CD4-positive, alpha-beta T cell (primary cell): ENCODE results near the gene EIF4E. TPM values are rescaled to one million over a fixed set of nuclear protein-coding genes. Genes with fewer than 3 reads are reported as not detected.
"Not testable (repeated sequence)": the region's sequence is repeated elsewhere in the genome, so short reads cannot be mapped to it uniquely, and the experiment has no call there.

Experiments
- ATAC-seq: fragments of 200-7000 bp; cut with Tn5 transposase; one replicate; pipeline ENCODE4 v1.10.0; 2022; ENCODE audit warnings: mild to moderate bottlenecking; ENCODE audit not compliant: poor library complexity
- CTCF ChIA-PET: fragments of 350-600 bp; sonication (Branson Sonifier 250); formaldehyde crosslinking; loops from one replicate; lab custom pipeline; 2021; ENCODE audit warnings: antibody characterized with exemption, inconsistent platforms; lab: Charles Lee
- POLR2A ChIA-PET: fragments of 350-600 bp; sonication (Branson Sonifier 250); formaldehyde crosslinking; loops from one replicate; lab custom pipeline; 2021; ENCODE audit warnings: antibody characterized with exemption, inconsistent platforms; lab: Charles Lee
- DNase-seq, 14 experiments: peaks; one replicate each; pipeline ENCODE4 v3.0.0-alpha.2; 2013 to 2020; ENCODE audit warnings: mixed read lengths in 2 of 14
- H3K27ac ChIP-seq, 2 donors: one replicate each; pipeline versions ENCODE4 v1.5.1 to v1.7.0; 2013; ENCODE audit warnings: low read length in 2 of 2, low read depth in 1 of 2, mild to moderate bottlenecking in 1 of 2
- H3K27me3 ChIP-seq, 2 experiments: 1 replicate in 1 of 2; 2 replicates in 1 of 2; pipeline versions ENCODE4 v1.6.1 to v1.7.0; 2013; ENCODE audit warnings: low read length in 2 of 2, control low read depth in 1 of 2, mild to moderate bottlenecking in 1 of 2, moderate library complexity in 1 of 2; ENCODE audit not compliant: insufficient read depth in 2 of 2, control insufficient read depth in 1 of 2
- H3K36me3 ChIP-seq: one replicate; pipeline ENCODE4 v1.6.1; 2013; ENCODE audit warnings: low read length, control low read depth; ENCODE audit not compliant: insufficient read depth
- H3K4me1 ChIP-seq: one replicate; pipeline ENCODE4 v1.6.1; 2013; ENCODE audit warnings: low read length, control low read depth; ENCODE audit not compliant: insufficient read depth
- H3K4me3 ChIP-seq: one replicate; pipeline ENCODE4 v1.5.1; 2013; ENCODE audit warnings: mild to moderate bottlenecking, low read length, moderate library complexity
- H3K9me3 ChIP-seq, 2 experiments: 1 replicate in 1 of 2; 2 replicates in 1 of 2; pipeline versions ENCODE4 v1.6.1 to v1.7.0; 2013; ENCODE audit warnings: low read length in 2 of 2, mild to moderate bottlenecking in 2 of 2, control low read depth in 1 of 2, moderate library complexity in 1 of 2; ENCODE audit not compliant: control insufficient read depth in 1 of 2, insufficient read depth in 1 of 2
- H3K27ac Mint-ChIP-seq: one replicate; pipeline ENCODE4 v1.8.0; 2020; ENCODE audit warnings: mixed read lengths
- H3K27me3 Mint-ChIP-seq: one replicate; pipeline ENCODE4 v1.8.0; 2021; ENCODE audit warnings: mixed read lengths
- H3K36me3 Mint-ChIP-seq: one replicate; pipeline ENCODE4 v1.8.0; 2021; ENCODE audit warnings: low read depth, mixed read lengths
- H3K4me1 Mint-ChIP-seq: one replicate; pipeline ENCODE4 v1.8.0; 2021; ENCODE audit warnings: low read depth, mixed read lengths
- H3K4me3 Mint-ChIP-seq: one replicate; pipeline ENCODE4 v1.8.0; 2020; ENCODE audit warnings: mild to moderate bottlenecking, mixed read lengths
- H3K9me3 Mint-ChIP-seq: one replicate; pipeline ENCODE4 v1.8.0; 2020; ENCODE audit warnings: mixed read lengths
- CTCF ChIP-seq: fragments of 200-600 bp; IDR thresholded peaks from one replicate; pipeline ENCODE4 v1.8.0; 2022; ENCODE audit warnings: antibody characterized with exemption, mild to moderate bottlenecking
- intact Hi-C, 2 experiments: fragments of 100-400 bp; cut with DNase I in 1 of 2; cut with micrococcal nuclease in 1 of 2; formaldehyde crosslinking; loops; one replicate each; pipeline versions ENCODE4 v1.15.1 to v1.9.0; 2023 to 2025; cut with DNase I, micrococcal nuclease
- total RNA-seq, 174 experiments: library from RNA in 2 of 174; stranded (reverse) in 2 of 174; gene quantifications; one replicate each; pipeline ENCODE4 v1.2.3 and lab custom pipeline; 2021 to 2026

Gene EIF4E
- total RNA-seq, 2 experiments from 2014 or later, result 47.2 to 49.2 TPM

- H3K9me3 ChIP-seq, result no peaks in the 10 kb centered on the region
- Mint-ChIP-seq H3K4me3 (no peak overlapping the region), H3K27ac (no peak overlapping the region), H3K27me3 (no peaks in the 10 kb centered on the region), H3K36me3 (peaks cover 62% of the 10 kb centered on the region), H3K4me1 (no peaks in the 10 kb centered on the region), H3K9me3 (no peaks in the 10 kb centered on the region)
- no peaks in the 10 kb centered on the region for H3K4me1 ChIP-seq
- no peak overlapping the region for H3K4me3 ChIP-seq
- no peak for TF ChIP-seq CTCF
- ATAC-seq, result no peak
- ChIA-PET POLR2A (no interaction called here), CTCF (no interaction called here)
- H3K27ac ChIP-seq, result no peak overlapping the region
- intact Hi-C loops, result no loop called here
- no peak for DNase-seq
- peaks cover 25% of the 10 kb centered on the region for H3K36me3 ChIP-seq
- no peaks in the 10 kb centered on the region for H3K27me3 ChIP-seq
These were observed 49.4 kb downstream of the EIF4E start for GRCh38 chr4:98879515-98879914.

GRCh38 chr4:98873059-98873458, 55.9 kb downstream of the EIF4E start:
- Histone ChIP-seq H3K27ac (no peak overlapping the region), H3K36me3 (peaks cover 5% of the 10 kb centered on the region), H3K4me1 (no peaks in the 10 kb centered on the region), H3K27me3 (no peaks in the 10 kb centered on the region), H3K9me3 (no peaks in the 10 kb centered on the region), H3K4me3 (no peak overlapping the region)
- intact Hi-C loops, result no loop called here
- no peak for TF ChIP-seq CTCF
- CTCF ChIA-PET, result no interaction called here
- no peaks in the 10 kb centered on the region for H3K27me3 Mint-ChIP-seq
- POLR2A ChIA-PET, result no interaction called here
- no peaks in the 10 kb centered on the region for H3K4me1 Mint-ChIP-seq
- peaks cover 21% of the 10 kb centered on the region for H3K36me3 Mint-ChIP-seq
- DNase-seq (no peak), ATAC-seq (no peak)
- peaks cover 2% of the 10 kb centered on the region for H3K9me3 Mint-ChIP-seq
- H3K27ac Mint-ChIP-seq, result no peak overlapping the region
- H3K4me3 Mint-ChIP-seq, result no peak overlapping the region

- H3K4me3 ChIP-seq, H3K27me3 ChIP-seq, H3K4me1 ChIP-seq, H3K27ac Mint-ChIP-seq, H3K9me3 ChIP-seq, H3K27ac ChIP-seq, H3K36me3 ChIP-seq, H3K9me3 Mint-ChIP-seq, intact Hi-C loops, H3K4me3 Mint-ChIP-seq, POLR2A ChIA-PET, H3K4me1 Mint-ChIP-seq, H3K27me3 Mint-ChIP-seq, DNase-seq, ATAC-seq, CTCF ChIA-PET: not testable (repeated sequence)
- H3K36me3 Mint-ChIP-seq, result peaks cover 13% of the 10 kb centered on the region
These were observed 56.6 kb downstream of the EIF4E start for GRCh38 chr4:98872120-98872906.

GRCh38 chr4:98867648-98868047, 61.3 kb downstream of the EIF4E start:
- CTCF ChIA-PET, result no interaction called here
- POLR2A ChIA-PET, result no interaction called here
- intact Hi-C loops, result no loop called here

More at GRCh38 chr4:98867648-98868047, 61.3 kb downstream of the EIF4E start:
- H3K27ac Mint-ChIP-seq, result no peak overlapping the region
- no peaks in the 10 kb centered on the region for H3K36me3 ChIP-seq
- no peaks in the 10 kb centered on the region for H3K36me3 Mint-ChIP-seq
- peaks cover 2% of the 10 kb centered on the region for H3K9me3 Mint-ChIP-seq
- no peak overlapping the region for H3K4me3 ChIP-seq
- no peak for ATAC-seq
- H3K4me1 Mint-ChIP-seq, result no peaks in the 10 kb centered on the region
- H3K27me3 Mint-ChIP-seq, result no peaks in the 10 kb centered on the region
- H3K4me3 Mint-ChIP-seq, result no peak overlapping the region
- no peak for TF ChIP-seq CTCF
- H3K4me1 ChIP-seq, result no peaks in the 10 kb centered on the region
- H3K27me3 ChIP-seq, result no peaks in the 10 kb centered on the region
- H3K27ac ChIP-seq, result no peak overlapping the region
- no peak for DNase-seq
- no peaks in the 10 kb centered on the region for H3K9me3 ChIP-seq
